Measurements from ENCODE around the gene NPSR1.
A peak's percentile ranks its signal among the peaks of the same experiment; 100 is the strongest.

NPSR1 gene

DNA sequence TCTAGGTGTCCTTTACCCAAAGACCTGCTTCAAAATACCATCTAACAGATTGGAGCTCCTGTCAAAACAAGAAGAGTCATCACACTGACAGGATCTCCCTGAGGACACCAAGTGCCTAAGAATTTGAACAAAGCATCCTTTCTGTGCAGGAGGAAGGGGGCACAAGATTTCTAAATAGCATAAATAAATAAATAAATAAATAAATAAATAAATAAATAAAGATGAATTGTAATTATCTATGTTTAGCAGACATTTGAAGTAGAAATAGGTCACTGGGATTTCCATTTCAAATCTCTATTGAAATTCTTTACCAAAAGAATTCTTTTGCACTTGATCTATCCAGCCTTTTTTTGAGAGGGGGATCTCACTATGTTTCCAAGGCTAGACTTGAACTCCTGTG is 65.3 kb downstream of the NPSR1 start:
- no peak for DNase-seq (ENCODE audit: low read depth)

DNA sequence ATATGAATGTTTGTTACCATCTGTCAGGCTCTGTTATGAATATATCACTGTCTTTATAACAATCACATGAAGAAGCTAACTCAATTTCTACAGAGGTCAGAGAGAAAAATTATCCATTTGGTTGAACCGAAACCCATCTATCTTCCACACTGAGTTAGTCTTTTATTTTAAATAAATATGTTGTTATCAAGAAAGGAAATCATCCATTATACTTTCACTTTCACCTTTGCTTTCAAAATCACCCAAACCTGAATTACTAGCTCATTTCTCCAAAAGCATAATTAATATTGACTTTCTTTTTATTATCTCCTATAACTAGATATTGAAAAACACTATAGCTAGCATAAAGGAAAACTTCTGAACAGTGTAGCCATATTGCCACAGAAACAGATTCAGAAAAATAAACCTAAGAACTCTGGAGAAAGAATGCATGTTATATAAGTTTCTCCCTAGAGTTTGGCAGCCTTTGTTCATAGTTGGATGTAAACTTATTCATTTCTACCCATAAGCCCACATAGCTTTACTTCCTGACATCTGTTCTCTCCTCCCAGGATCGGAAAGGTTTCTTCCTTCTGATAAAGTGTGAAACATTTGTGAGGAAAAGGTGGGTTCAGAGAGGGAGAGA is 66.0 kb downstream of the NPSR1 start:
- no peak for DNase-seq (ENCODE audit: low read depth)

DNA sequence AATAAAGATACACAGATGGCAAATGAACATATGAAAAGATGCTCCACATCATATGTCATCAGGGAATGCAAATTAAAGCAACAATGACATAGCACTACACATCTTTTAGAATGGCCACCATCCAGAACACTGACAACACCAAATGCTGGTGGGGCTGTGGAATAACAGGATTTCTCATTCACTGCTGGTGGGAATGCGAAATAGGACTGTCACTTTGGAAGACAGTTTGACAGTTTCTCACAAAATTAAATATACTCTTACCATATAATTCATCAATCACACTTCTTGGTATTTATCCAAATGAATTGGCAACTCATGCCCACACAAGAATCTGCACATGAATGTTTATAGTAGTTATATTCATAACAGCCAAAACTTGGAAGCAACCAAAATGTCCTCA is 68.2 kb downstream of the NPSR1 start:
- no peak for DNase-seq (ENCODE audit: low read depth)

DNA sequence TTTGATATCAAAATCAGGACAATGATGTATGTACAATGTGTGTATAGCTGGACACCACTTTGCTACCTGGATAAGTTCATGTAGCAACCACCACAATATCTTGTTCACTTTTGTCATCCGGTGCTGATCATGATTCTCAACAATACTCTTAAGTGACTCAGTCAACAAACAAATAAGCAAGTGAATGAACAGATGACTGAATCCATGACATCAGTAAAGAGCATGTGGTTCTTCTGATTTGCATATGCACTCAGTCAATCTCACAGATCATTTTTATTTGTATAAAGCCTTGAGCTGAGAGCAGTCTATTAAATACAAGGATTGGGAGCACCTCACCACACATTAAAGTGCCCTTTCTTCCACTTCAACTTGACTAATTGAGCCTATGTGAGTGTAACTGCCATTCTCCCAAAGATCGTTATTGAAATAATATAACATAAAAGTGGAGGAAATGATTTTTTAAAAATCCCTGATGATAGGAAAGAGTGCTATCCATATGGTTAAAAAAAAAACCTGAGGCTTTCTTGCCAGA is 69.5 kb downstream of the NPSR1 start:
- no peak for DNase-seq (ENCODE audit: low read depth)

DNA sequence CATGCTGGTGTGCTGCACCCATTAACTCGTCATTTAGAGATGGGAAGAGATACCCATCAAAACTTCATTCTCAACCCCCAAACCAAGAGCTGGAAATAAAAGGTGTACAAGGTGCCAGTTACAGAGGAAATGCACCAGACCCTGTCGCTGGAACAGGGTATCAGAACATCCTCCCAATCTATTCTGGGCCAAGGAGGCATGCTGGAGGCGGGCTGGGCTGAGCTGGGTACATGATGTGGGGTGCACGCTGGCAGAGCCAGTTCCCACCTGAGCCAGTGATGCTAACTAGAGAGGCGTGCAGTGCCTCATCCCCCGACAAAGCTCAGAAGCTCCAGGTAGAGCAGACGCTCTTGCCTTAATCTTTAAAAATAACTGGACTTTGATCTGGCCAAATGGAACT is 70.1 kb downstream of the NPSR1 start:
- DNase-seq (ENCODE audit: low read depth) = no peak

- no peak for DNase-seq (ENCODE audit: low read depth)
These were observed 76.8 kb downstream of the NPSR1 start for GRCh38 chr7:34734771-34735170.

DNA sequence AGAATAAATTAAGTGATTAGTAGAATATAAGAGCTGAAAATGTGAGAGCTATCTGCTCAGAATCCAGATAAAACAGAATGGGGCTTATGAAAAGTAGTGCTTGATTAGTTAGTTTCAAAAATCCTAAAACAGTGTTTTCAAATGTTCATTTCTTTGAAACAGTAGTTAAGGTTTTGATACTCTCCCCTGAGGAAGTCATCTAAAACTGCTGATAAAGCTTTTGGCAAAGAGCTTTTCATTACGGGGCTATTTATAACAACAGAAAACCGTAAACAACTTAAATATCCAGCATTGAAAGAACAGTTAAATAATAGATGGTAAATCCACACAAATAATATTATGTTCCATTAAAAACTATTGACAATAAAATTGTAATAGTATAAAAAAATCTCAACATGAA is 77.5 kb downstream of the NPSR1 start:
- DNase-seq (ENCODE audit: low read depth) = no peak

GRCh38 chr7:34739651-34740300 is 81.8 kb downstream of the NPSR1 start:
- no peak for DNase-seq (ENCODE audit: low read depth)

GRCh38 chr7:34740840-34741239 is 82.8 kb downstream of the NPSR1 start:
- no peak for DNase-seq (ENCODE audit: low read depth)

DNA sequence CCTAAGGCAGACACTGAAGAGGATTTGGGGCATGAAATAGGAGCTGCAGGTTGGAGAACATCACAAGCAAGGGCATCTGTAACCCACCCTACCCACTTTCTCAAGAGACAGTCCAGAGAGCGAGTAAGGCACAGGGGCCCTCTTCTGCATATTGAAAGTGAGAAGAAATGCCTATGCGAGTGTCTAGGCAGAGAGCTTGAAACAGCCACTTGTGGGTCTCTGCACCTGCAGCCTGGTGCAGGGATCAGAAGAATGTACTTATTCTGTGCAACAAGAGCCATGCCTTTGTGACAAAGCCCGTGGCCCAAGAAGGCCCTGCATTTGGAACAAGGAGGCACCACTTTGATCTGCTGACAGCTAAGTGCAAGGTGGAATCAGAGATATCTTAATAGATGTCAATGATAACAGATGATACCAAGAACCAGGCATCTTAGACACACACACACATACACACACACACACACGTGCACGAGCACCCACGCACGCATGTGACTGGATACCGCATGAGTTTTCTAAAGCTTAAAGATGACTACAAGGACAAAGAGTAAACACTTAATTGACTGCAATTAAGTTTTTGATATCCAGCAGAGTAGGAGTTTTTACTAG is 89.3 kb downstream of the NPSR1 start:
- DNase-seq (ENCODE audit: low read depth) = no peak

DNA sequence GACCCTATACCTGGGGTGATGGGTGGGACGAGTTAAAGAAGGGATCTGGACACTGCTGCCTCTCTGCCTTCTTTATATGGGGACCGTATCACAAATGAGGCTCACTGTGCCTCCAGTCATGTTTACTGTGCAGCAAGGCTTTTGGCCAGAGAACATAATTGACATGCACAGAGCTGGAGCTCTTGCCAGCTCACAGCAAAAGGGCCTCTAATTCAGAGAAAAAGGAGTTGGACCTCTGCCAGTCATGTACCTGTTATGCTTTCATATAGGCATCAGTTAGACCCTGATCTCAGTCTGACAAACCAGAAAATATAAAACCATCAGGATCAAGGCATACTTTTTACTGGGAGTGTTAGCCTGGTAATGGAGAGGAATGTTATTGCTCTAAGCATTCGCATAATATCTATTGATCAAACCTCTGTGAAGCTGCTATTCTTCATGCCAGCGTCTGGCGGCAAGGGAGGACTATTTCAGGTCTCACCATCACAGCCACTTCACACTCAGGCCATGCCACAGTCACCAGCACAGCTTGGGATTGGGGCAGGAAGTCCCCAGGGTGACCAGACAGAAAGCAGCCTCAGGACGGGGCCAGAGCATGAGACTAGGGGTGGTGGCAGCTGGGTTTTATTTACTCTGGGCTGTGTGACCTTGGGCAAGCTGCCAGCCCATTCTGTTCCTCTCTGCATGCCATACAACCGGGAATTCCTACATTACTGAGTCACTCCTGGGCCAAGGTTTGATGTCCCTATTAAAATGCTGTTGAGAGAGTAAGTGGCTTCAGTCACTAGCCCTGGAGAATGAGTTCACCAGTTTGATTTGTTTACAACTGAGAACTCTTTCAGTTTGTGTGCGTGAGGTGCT is 90.1 kb downstream of the NPSR1 start:
- peak; percentile 77 for DNase-seq (ENCODE audit: low read depth)

GRCh38 chr7:34748728-34749089 is 90.7 kb downstream of the NPSR1 start:
- DNase-seq (ENCODE audit: low read depth) = no peak

DNA sequence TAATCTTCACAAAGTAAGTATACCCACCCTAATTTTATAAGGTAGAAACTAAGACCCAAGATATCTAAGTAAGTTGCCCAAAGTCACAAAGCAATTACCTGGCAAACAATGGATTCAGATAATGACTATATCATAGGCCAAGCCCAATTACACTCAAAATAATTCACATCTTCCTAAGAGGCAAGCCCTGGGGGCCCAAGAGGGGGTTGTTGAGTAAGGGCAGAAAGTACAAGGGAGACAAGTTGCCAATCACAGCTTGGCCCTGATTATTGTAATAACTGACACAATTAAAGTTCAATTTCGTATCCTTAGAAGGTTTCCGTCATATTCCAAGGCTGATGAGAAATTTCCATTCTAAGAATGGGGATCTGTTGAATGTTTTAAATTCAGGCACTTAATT is 91.4 kb downstream of the NPSR1 start:
- no peak for DNase-seq (ENCODE audit: low read depth)

DNA sequence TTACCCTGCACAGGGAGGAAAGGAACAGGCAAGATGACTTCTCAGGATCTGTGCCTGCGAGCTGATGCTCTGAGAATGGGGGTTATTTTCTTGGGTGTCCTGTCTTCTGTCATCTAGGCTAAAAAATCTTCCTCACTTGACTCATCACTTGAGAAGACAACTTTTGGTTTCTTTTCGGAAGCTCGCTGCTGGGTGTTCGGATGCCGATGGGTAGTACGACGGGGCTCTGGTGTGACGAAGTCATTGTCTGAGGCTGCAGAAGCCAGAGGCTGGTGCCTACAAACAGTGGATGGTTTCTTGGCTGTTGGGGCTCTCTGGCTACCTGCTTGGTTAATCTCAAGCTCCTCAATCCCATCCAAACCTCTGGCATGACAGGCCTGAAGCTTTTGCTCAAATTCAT is 92.2 kb downstream of the NPSR1 start:
- DNase-seq (ENCODE audit: low read depth) = no peak

DNA sequence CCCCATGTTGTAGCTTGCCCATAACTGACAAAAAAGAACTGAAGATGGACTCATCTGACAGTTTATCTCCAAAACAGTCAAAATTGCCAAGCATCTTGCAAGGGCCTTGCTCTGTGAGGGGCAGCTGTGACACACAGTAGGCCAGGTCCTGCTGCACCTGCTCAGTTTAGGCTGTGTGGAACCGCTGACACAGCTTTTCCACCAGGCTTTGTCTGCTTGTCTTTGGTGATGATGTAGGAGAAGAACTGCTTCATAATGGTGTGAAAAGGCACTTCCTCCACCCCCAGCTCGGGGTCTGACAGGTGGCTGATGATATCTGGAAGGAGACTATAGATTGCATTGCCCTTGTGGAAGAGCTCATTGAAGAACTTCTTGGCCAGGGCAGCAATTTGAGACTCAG is 92.6 kb downstream of the NPSR1 start:
- DNase-seq (ENCODE audit: low read depth) = no peak

DNA sequence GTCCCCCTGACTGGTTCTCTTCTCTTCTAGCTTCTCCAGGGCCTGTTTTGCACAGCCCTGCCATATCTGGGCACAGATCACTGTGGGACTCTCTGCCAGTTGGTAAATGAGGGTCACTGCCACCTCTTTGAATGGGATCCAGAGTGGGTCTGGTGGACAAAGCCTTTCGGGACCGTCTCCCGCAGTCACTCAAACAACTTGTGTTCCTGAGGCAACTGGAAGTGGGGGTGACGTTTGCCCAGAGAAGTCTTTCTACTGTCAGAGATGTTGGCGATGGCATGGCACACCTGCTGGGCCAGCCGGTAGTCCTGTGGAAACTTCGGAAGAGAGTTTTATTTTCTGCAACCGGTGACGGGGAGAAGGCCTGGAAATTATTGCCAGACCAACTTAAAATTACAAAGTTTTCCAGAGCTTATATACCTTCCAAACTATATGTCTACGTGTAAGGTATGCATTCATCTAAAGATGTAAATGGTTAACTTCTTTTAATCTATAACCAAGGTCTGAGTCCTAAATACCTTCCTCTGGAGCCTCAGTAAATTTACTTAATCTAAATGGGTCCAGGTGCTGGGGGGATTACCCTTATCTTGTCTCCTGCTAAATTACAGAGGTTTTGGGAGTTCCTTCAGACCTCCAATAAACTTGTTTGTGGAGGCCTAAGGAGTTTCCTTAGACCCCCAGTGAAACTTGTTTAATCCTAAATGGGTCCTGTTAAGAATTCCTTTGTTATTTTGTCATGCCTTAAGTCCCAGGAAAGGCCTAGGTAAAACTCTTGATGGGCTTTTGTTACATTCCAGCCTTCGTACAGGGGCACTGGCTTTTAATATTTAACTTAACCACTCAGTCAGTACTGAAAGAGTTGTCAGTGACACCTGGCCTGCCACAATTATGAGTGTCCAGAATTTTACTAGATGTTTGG is 94.0 kb downstream of the NPSR1 start:
- DNase-seq (ENCODE audit: low read depth) = no peak

GRCh38 chr7:34752929-34753328 is 94.9 kb downstream of the NPSR1 start:
- DNase-seq (ENCODE audit: low read depth) = no peak

DNA sequence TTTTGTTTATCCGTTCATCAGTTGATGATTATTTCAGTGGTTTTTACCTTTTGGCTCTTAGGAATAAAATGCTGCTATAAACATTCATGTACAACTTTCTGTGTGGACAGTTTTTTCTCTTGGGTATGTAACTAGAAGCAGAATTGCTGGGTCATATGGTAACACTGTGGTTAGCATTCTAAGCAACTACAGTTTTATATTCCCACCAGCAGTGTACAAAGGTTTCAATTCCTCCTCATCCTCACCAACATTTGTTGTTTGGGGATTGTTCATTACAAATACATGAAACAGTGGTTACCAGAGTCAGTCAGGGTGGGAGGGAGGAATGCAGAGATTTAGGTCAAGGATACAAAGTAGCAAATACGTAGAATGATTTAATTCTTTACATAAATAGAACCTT is 97.0 kb downstream of the NPSR1 start:
- DNase-seq (ENCODE audit: low read depth) = no peak

DNA sequence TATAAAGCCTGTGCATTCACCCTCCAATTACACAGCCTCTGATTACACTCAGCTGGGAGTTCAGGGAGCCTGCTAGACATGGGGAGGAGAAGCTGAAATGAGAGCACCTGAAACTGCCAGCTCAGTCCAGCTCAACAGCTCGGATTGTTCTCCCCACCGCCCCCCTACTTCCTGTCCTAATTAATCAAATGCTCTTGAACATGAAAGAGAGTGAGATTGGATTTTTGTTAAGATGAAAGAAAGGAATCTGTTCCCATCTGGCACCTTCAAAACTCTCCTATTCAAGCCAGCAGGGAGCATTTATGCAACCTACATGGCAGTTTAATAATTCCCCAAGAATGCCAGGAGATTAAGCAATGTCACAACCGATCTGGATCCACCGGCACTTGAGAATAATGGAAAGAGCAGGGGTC is 98.0 kb downstream of the NPSR1 start:
- no peak for DNase-seq (ENCODE audit: low read depth)

GRCh38 chr7:34756691-34757090 is 98.7 kb downstream of the NPSR1 start:
- DNase-seq (ENCODE audit: low read depth) = no peak

- DNase-seq (ENCODE audit: low read depth) = no peak
These were observed 99.6 kb downstream of the NPSR1 start for GRCh38 chr7:34757570-34758110.

Measured in ELR (cell line).